ENCODE results near the gene RHBDF2.

The RHBDF2 gene

DNA sequence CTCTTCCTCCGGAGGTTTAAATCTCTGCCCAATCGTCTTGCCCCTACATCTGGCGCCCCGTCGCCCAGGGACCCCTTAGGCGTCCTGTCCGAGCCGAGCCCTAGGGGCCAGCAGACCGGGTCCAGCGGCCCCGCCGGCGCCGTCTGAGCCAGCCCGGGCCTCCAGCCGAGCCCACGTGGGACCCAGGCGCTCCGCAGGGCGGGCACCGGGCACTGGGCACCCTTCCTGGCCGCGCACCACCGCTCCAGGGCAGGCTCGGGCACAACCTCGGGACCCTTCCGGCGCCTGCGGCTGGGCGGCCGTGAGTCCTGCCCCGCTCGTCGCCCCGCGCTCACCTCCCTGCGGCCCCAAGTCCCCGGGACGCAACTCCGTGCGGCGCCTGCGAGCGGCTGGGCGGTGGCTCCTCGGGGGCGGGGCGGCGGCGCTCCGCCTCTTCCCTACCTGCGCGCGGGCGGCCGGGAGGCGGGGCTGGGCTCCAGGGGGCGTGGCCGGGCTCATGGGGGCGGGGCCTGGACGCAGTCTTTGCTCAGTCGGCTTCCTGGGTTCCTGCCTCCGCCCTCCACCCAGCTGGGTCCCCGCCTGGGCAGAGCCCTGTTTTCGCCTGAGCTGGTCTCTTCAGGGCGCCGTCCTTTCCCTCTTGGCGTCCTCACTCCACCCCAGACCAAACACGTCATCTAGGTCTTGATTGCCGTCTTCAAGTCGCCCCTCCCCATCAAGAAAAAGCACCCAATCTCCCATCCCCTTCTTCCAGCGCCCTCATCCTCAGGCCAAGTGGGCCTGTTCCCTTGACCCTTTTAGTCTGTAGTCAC is at the start of gene RHBDF2:
RHBDF2 (minus strand) TSS at position 406 of the 809 bp plus-strand sequence. CDS start 19,899 bp downstream, outside the sequence.
- DNase-seq: peak; percentile 28 to 87

DNA sequence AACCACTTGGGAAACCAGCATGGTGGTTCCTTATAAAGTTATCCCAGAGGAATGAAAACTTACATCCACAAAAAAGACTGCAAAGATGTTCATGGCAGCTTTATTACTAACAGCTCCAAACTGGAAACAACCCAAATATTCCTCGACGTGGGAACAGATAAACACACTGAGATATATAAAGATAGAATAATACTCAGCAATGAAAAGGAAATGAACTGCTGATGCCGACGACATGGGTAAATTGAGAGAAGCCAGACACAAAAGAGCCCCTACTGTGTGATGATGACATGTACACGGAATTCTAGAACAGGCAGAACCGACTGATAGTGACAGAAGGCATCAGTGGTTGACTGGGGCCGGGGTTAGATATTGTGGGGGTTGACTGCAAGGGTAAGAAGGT is 48.3 kb upstream of the RHBDF2 start:
- DNase-seq: no peak

- no peak for DNase-seq
Observed at GRCh38 chr17:76549215-76549518, 47.9 kb upstream of the RHBDF2 start.

GRCh38 chr17:76548378-76549214 is 47.4 kb upstream of the RHBDF2 start:
- DNase-seq: no peak

- DNase-seq: no peak
Observed at GRCh38 chr17:76547642-76548202, 46.5 kb upstream of the RHBDF2 start.

GRCh38 chr17:76547183-76547641 is 46.0 kb upstream of the RHBDF2 start:
- DNase-seq: peak; percentile 21 to 83

GRCh38 chr17:76546556-76547182 is 45.4 kb upstream of the RHBDF2 start:
- no peak for DNase-seq

GRCh38 chr17:76545918-76546555 is 44.8 kb upstream of the RHBDF2 start:
- DNase-seq: no peak

GRCh38 chr17:76544546-76545365 is 43.5 kb upstream of the RHBDF2 start:
- no peak for DNase-seq

- DNase-seq: no peak
Observed at GRCh38 chr17:76543826-76544545, 42.8 kb upstream of the RHBDF2 start.

DNA sequence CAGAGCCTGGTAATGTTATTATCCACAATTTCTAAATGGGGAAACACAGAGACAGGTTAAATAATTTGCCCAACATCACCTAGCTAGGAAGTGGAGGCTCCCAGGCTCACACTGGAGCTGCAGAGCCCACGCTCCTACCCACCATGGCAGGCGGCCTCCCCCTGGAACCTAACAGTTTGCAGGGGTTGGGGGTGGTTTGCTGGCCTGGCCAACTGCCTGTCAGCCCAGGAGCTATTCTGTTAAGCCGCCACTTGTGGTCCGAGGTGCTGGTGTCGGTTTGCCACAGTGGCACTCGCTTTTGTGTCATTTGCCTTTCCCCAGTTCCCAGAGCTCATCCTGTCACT is 42.2 kb upstream of the RHBDF2 start:
- DNase-seq: no peak

GRCh38 chr17:76542984-76543383 is 41.8 kb upstream of the RHBDF2 start:
- DNase-seq: no peak

- no peak for DNase-seq
Observed at GRCh38 chr17:76542566-76542971, 41.3 kb upstream of the RHBDF2 start.

- no peak for DNase-seq
Observed at GRCh38 chr17:76541739-76542454, 40.7 kb upstream of the RHBDF2 start.

GRCh38 chr17:76540381-76541300 is 39.4 kb upstream of the RHBDF2 start:
- peak; percentile 90 to 97 for DNase-seq

- no peak for DNase-seq
Observed at GRCh38 chr17:76539631-76540271, 38.5 kb upstream of the RHBDF2 start, which contains the start of gene PRCD. Gene PRCD (plus strand): TSS chr17:76540044. CDS start chr17:76540142, 98 bp downstream.

DNA sequence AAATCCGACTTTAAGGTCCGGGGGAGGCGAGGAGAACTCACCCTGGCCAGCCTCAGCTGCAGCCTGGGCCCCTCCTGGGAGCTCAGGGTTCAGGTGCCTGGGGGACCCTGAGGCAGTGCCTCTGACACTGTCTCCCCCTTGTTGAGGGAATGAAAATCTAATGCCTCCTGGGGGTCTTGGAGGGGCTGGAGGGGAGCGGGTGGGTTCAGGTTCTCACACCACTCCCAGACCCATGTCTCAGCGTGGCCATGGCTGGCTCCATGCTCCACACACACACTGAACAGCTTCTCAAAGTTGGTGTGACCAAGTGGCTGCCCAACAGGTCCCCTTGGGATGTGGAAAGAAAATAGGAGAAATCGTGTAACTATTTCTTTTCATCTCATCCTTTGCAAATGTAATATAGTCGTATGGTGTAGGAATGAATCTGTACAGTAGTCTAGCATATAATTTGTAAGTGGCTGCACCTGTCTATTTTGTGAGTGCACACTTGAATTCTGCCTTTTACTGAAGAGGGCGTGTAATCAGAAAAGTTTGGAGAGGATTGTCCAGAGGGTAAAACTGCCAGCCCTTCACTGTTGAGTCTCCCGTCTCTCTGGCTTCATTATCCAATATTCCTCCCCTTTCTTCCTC is 37.8 kb upstream of the RHBDF2 start:
- no peak for DNase-seq

DNA sequence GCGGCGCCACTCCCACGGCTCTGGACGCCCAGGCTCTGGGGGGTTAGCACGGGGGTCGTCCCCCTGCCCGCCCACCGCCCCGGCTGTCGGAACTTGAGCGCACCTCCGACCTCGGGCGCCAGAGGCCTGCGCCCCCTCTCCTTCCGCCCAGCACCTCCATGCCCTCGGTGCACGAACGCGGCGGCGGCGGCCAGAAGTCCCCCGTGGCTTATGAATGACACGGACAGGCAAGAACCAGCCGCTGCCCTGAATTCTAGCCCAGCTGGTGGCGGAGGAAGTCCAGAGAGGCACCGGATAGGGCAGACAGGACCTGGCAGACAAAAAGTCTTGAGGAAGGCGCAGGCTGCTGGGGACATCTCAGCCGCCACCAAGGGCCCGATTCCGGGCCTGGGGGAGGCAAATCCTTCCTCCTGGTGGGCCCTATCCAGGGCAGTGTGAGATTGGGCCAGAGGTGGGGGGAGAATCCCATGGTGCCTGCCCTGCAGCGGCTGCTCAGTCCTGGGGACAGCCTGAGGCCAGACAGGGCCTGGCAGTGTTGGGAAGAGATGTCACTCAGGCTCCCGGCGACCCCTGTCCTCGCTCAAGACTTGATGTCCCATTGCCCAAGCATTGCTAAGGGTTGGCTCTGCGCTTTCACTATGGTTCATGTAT is 37.2 kb upstream of the RHBDF2 start:
- no peak for DNase-seq
